GM13977 (cell line): ENCODE data around the gene ZMYM2.

Experiments used
- DNase-seq: peaks from one replicate; pipeline ENCODE4 v3.0.0; 2012; ENCODE audit warnings: low spot score
- in situ Hi-C: fragments of 300-500 bp; cut with MboI; formaldehyde crosslinking; loops from one replicate; pipeline ENCODE4 v1.12.0; 2022; ENCODE audit warnings: low sequenced_read_pairs, low pct_unique_long_range_greater_than_20kb, mixed read lengths, inconsistent platforms; ENCODE audit not compliant: unreplicated experiment
- TF ChIP-seq, protein P1 (sequence below): IDR thresholded peaks from 2 replicates; pipeline ENCODE4 v1.5.1; 2012; ENCODE audit warnings: mild to moderate bottlenecking, control low read depth; ENCODE audit not compliant: insufficient read depth; ENCODE audit errors: extremely low read depth, missing control alignments

ZMYM2 gene

GRCh38 chr13:19984430-19985218, 26.1 kb downstream of the ZMYM2 start:
- TF ChIP-seq, protein P1, sequence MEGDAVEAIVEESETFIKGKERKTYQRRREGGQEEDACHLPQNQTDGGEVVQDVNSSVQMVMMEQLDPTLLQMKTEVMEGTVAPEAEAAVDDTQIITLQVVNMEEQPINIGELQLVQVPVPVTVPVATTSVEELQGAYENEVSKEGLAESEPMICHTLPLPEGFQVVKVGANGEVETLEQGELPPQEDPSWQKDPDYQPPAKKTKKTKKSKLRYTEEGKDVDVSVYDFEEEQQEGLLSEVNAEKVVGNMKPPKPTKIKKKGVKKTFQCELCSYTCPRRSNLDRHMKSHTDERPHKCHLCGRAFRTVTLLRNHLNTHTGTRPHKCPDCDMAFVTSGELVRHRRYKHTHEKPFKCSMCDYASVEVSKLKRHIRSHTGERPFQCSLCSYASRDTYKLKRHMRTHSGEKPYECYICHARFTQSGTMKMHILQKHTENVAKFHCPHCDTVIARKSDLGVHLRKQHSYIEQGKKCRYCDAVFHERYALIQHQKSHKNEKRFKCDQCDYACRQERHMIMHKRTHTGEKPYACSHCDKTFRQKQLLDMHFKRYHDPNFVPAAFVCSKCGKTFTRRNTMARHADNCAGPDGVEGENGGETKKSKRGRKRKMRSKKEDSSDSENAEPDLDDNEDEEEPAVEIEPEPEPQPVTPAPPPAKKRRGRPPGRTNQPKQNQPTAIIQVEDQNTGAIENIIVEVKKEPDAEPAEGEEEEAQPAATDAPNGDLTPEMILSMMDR = peak; percentile 48
- DNase-seq = peak; percentile 63
- in situ Hi-C loops = no loop called here

GRCh38 chr13:19985219-19985556, 26.7 kb downstream of the ZMYM2 start:
- in situ Hi-C loops = no loop called here
- TF ChIP-seq, protein P1 = no peak

GRCh38 chr13:19991531-19991930, 33.0 kb downstream of the ZMYM2 start:
- TF ChIP-seq, protein P1 = no peak
- no peak for DNase-seq
- in situ Hi-C loops = no loop called here

More at GRCh38 chr13:19985219-19985556, 26.7 kb downstream of the ZMYM2 start:
- DNase-seq = no peak

GRCh38 chr13:19993024-19993423, 34.5 kb downstream of the ZMYM2 start:
- in situ Hi-C loops = no loop called here
- DNase-seq = no peak
- TF ChIP-seq, protein P1 = no peak

- in situ Hi-C loops = no loop called here
- DNase-seq = no peak
- TF ChIP-seq, protein P1 = no peak
These were observed 40.4 kb downstream of the ZMYM2 start for GRCh38 chr13:19998960-19999359.

DNA sequence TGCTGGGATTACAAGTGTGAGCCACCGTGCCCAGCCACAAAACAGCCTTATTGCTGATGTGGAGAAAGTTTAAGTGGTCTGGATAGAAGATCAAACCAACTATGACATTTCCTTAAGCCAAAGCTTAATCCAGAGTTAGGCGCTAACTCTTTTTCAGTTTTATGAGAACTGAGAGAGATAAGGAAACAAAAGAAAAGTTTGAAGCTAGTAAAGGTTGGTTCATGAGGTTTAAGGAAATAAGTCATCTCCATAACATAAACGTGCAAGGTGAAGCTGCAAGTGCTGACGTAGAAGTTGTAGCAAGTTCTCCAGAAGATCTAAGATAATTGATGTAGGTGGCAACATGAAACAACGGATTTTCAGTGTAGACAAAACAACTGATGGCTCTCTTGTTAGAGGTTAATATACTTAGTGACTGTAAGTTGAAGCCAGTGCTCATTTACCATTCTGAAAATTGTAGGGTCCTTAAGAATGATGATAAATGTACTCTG, 41.6 kb downstream of the ZMYM2 start:
- TF ChIP-seq, protein P1 = no peak
- in situ Hi-C loops = no loop called here

More for the DNA sequence above, 41.6 kb downstream of the ZMYM2 start:
- no peak for DNase-seq
